ENCODE measurements around the gene SMIM41. TPM values are rescaled to one million over a fixed set of nuclear protein-coding genes. Genes with fewer than 3 reads are reported as not detected.

SMIM41 gene
- total RNA-seq, 4 donors from 2014 or later = 2.1 to 26.6 (median 5.6) TPM

DNA sequence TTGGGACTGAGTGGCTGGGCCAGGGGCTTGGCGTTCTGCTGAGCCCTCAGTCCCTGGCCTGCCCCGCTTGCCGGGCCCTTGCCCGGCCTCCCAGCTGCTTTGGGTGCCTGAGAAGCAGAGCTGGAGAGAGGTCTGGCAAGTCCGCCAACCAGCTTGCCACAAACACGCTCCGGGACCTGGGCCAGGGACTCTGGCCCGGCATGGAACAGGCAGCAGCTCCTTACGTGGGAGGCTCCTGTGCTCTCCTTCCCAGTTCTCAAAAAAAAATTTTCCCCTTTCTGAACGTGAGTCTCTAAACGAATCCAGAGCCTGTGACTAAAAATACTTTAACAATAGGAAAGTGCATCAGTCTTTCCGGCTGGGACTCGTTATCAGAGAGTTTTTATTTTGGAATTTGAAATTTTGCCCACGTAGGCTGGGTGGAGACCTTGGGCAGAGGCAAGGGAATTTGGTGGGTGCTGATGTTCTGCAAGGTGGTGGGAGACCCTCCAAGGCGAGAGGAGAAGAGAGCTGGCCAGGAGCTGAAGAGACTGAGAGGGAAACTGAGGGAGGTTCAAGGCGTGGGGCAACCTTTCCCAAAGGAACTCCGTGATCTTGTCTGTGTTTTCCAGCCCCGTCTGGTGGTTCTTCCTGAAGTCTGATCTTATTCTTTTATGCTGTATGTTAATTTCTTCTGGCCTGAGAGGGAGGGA, 35.1 kb upstream of the SMIM41 start:
- 38% methylated on average over 9 of the region's 18 CpGs for WGBS
- no peaks in the 10 kb centered on the region for H3K27me3 ChIP-seq
- H3K4me3 ChIP-seq = peak overlapping the region; percentile 1 to 22 (median 13)
- TF ChIP-seq POLR2AphosphoS5 (IDR thresholded peaks at IDR 0.05) (peak; percentile 84 to 93), POLR2A (IDR thresholded peaks at IDR 0.05; ENCODE audit: low read depth) (no peak), CTCF (IDR thresholded peaks at IDR 0.05) (no peak), EP300 (IDR thresholded peaks at IDR 0.05) (no peak)
- H3K36me3 ChIP-seq = peaks cover 0 to 30% (median 0%) of the 10 kb centered on the region in 4 donors
- peak overlapping the region; percentile 91 to 100 (median 97) for H3K27ac ChIP-seq (replicated peaks in 1 of 4)
- intact Hi-C loops (cut with DNase I) = no loop called here
- peaks cover 56 to 92% (median 64%) of the 10 kb centered on the region in 4 donors for H3K4me1 ChIP-seq
- DNase-seq (ENCODE audit: extremely low spot score) = no peak
- H3K9me3 ChIP-seq = no peaks in the 10 kb centered on the region

DNA sequence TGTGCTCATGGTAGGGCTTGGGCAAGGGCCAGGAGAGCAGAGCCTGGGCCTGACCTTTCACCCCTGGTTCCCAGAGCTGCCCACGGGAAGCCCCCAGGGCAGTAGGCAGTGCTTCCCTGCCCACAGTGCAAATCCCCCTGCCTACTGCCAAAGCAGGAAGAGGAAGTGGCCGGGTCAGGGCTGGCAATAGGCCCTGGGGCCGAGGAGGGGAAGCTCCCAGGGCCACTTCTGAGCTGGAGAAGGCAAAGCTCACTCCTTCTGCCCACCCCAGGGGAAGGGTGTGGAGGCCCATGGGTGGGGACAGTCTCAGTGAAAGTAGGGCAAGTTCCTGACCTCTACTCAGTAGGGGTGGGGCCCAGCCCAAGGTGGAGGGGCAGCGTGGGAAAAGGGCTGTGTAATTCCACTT, 33.7 kb upstream of the SMIM41 start:
- intact Hi-C loops (cut with DNase I) = no loop called here
- peak overlapping the region; percentile 91 to 100 (median 97) for H3K27ac ChIP-seq (replicated peaks in 1 of 4)
- peak overlapping the region in 1 of 4 donors; percentile 5 for H3K4me3 ChIP-seq
- H3K4me1 ChIP-seq = peaks cover 68 to 94% (median 76%) of the 10 kb centered on the region in 4 donors
- no peaks in the 10 kb centered on the region for H3K27me3 ChIP-seq
- no peak for DNase-seq (ENCODE audit: extremely low spot score)
- peaks cover 0 to 30% (median 0%) of the 10 kb centered on the region in 4 donors for H3K36me3 ChIP-seq
- WGBS = 51% methylated on average over 3 of the region's 4 CpGs
- TF ChIP-seq POLR2AphosphoS5 (IDR thresholded peaks at IDR 0.05) (peak; percentile 29 to 55), EP300 (IDR thresholded peaks at IDR 0.05) (no peak)
- no peaks in the 10 kb centered on the region for H3K9me3 ChIP-seq

DNA sequence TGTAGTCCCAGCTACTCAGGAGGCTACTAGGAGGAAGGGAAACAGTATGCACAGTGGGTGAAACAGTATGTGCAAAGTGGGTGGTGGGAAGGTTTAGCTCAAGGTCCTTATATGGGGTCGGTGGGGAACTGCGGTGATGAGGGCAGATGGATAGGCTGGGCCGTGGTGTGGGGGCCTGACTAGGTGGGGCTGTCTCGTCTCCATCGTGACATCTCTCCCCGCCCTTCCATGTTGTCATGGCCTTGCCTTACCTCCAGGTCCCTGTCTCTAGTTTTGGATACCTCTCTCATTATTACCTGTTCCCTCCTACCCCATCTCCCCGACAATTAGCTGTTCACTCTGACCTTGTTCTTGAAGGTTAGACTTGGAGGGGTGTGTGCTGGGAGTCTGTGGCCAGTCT, 32.6 kb upstream of the SMIM41 start:
- no peak for TF ChIP-seq EP300 (IDR thresholded peaks at IDR 0.05)
- TF ChIP-seq CTCF (IDR thresholded peaks at IDR 0.05) = no peak
- no peak for TF ChIP-seq POLR2A (IDR thresholded peaks at IDR 0.05; ENCODE audit: low read depth)
- no peak for TF ChIP-seq POLR2AphosphoS5 (IDR thresholded peaks at IDR 0.05)
- H3K36me3 ChIP-seq = peaks cover 0 to 30% (median 0%) of the 10 kb centered on the region in 4 donors
- no peak for DNase-seq (ENCODE audit: extremely low spot score)
- intact Hi-C loops (cut with DNase I) = no loop called here
- WGBS = 92% methylated on average over 7 of the region's 7 CpGs
- H3K27me3 ChIP-seq = no peaks in the 10 kb centered on the region
- peak overlapping the region in 3 of 4 donors; percentile 96 to 100 (median 98) for H3K27ac ChIP-seq (replicated peaks in 1 of 4)
- no peak overlapping the region for H3K4me3 ChIP-seq
- peaks cover 66 to 88% (median 74%) of the 10 kb centered on the region in 4 donors for H3K4me1 ChIP-seq
- H3K9me3 ChIP-seq = no peaks in the 10 kb centered on the region

DNA sequence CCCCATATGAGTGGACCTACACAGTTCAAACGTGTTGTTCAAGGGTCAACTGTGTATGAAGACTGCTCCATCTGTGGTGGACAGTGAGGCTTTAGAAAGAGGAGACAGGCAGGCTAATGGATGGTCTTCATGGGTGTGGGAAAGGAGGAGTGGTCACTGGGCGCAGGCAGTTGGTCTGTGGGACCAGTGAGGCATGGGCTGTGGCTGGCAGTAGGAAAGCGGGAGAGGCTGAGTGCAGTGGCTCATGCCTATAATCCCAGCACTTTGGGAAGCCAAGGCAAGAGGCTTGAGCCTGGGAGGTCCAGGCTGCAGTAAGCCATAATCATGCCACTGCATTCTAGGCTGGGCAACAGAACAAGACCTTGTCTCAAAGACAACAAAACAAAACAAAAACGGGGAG, 30.2 kb upstream of the SMIM41 start:
- peaks cover 66 to 85% (median 77%) of the 10 kb centered on the region in 4 donors for H3K4me1 ChIP-seq
- peaks cover 0 to 41% (median 3%) of the 10 kb centered on the region in 4 donors for H3K36me3 ChIP-seq
- peak overlapping the region; percentile 95 to 100 (median 98) for H3K27ac ChIP-seq (replicated peaks in 1 of 4)
- no peaks in the 10 kb centered on the region for H3K9me3 ChIP-seq
- DNase-seq (ENCODE audit: extremely low spot score) = no peak
- H3K4me3 ChIP-seq = no peak overlapping the region
- 77% methylated on average over 4 of the region's 4 CpGs for WGBS
- intact Hi-C loops (cut with DNase I) = no loop called here
- no peaks in the 10 kb centered on the region for H3K27me3 ChIP-seq
- TF ChIP-seq POLR2AphosphoS5 (IDR thresholded peaks at IDR 0.05) (no peak), POLR2A (IDR thresholded peaks at IDR 0.05; ENCODE audit: low read depth) (no peak)

- intact Hi-C loops (cut with DNase I) = no loop called here
- H3K36me3 ChIP-seq = peaks cover 0 to 45% (median 7%) of the 10 kb centered on the region in 4 donors
- peak overlapping the region; percentile 95 to 100 (median 98) for H3K27ac ChIP-seq (replicated peaks in 1 of 4)
- H3K4me3 ChIP-seq = no peak overlapping the region
- no peak for DNase-seq (ENCODE audit: extremely low spot score)
- TF ChIP-seq POLR2A (IDR thresholded peaks at IDR 0.05; ENCODE audit: low read depth) (no peak), CTCF (IDR thresholded peaks at IDR 0.05) (no peak), EP300 (IDR thresholded peaks at IDR 0.05) (no peak), POLR2AphosphoS5 (IDR thresholded peaks at IDR 0.05) (no peak)
- peaks cover 66 to 86% (median 76%) of the 10 kb centered on the region in 4 donors for H3K4me1 ChIP-seq
- H3K27me3 ChIP-seq = no peaks in the 10 kb centered on the region
- WGBS = 93% methylated on average over 5 of the region's 5 CpGs
- no peaks in the 10 kb centered on the region for H3K9me3 ChIP-seq
Observed at GRCh38 chr12:52049688-52050087, 29.8 kb upstream of the SMIM41 start.
